Activated CD4-positive, alpha-beta memory T cell treated with anti-CD3 and anti-CD28 coated beads, Interleukin-2, amount 10 ng/mL, durations not matched to agents 7 days and 5 days (primary cell): Measurements from ENCODE around the gene RIMBP3C. TPM values are rescaled to one million over a fixed set of nuclear protein-coding genes. Genes with fewer than 3 reads are reported as not detected.
A peak's percentile ranks its signal among the peaks of the same experiment; 100 is the strongest.
"Not testable (repeated sequence)": the region's sequence is repeated elsewhere in the genome, so short reads cannot be mapped to it uniquely, and the experiment has no call there.

Source experiments
- CTCF ChIA-PET: fragments of 350-600 bp; sonication (Branson Sonifier 250); formaldehyde crosslinking; loops from one replicate; lab custom pipeline; 2021; ENCODE audit warnings: antibody characterized with exemption, inconsistent platforms; lab: Charles Lee
- POLR2A ChIA-PET: fragments of 350-600 bp; sonication (Branson Sonifier 250); formaldehyde crosslinking; loops from one replicate; lab custom pipeline; 2021; ENCODE audit warnings: antibody characterized with exemption; lab: Charles Lee
- DNase-seq: peaks from one replicate; pipeline ENCODE4 v3.0.0-alpha.2; 2020
- H3K27ac Mint-ChIP-seq: one replicate; pipeline ENCODE4 v1.8.0; 2021; ENCODE audit warnings: mild to moderate bottlenecking, mixed read lengths
- H3K27me3 Mint-ChIP-seq: one replicate; pipeline ENCODE4 v1.8.0; 2021; ENCODE audit warnings: mixed read lengths
- H3K36me3 Mint-ChIP-seq: one replicate; pipeline ENCODE4 v1.8.0; 2021; ENCODE audit warnings: low read depth, mixed read lengths
- H3K4me1 Mint-ChIP-seq: one replicate; pipeline ENCODE4 v1.8.0; 2021; ENCODE audit warnings: mixed read lengths
- H3K4me3 Mint-ChIP-seq: one replicate; pipeline ENCODE4 v1.8.0; 2021; ENCODE audit warnings: mild to moderate bottlenecking, mixed read lengths
- H3K9me3 Mint-ChIP-seq: one replicate; pipeline ENCODE4 v1.8.0; 2021; ENCODE audit warnings: mixed read lengths
- total RNA-seq, 2 experiments: library from RNA; stranded (reverse); gene quantifications; one replicate each; pipeline ENCODE4 v1.2.3, GENCODE V29; 2021

RIMBP3C gene
- total RNA-seq, 2 experiments from 2014 or later = 0.23 to 0.33 TPM

GRCh38 chr22:21568347-21569075, 17.2 kb upstream of the RIMBP3C start:
- DNase-seq = peak; percentile 31
- Mint-ChIP-seq H3K4me3 (peak overlapping the region; percentile 92), H3K27me3 (peaks cover 2% of the 10 kb centered on the region), H3K4me1 (peaks cover 53% of the 10 kb centered on the region), H3K27ac (peak overlapping the region; percentile 90), H3K36me3 (peaks cover 31% of the 10 kb centered on the region), H3K9me3 (no peaks in the 10 kb centered on the region)
- POLR2A ChIA-PET = interaction anchor here (0.8 to 4.4 kb wide), 10 partner anchors 8 to 97 kb away, joined by 3 to 38 read pairs (median 4); partner anchors contain the start of genes CCDC116, PPIL2, SDF2L1 and YDJC
- CTCF ChIA-PET = interaction anchor here (1.9 to 2.8 kb wide), 2 partner anchors 60 to 74 kb away, joined by 9 to 19 read pairs; partner anchors contain the start of gene SDF2L1

GRCh38 chr22:21567456-21568346, 16.4 kb upstream of the RIMBP3C start, which contains the start of gene UBE2L3:
UBE2L3 (plus strand) TSS chr22:21567714; CDS start chr22:21567745, 31 bp downstream.
- ChIA-PET CTCF (interaction anchor here (1.9 to 2.8 kb wide), 2 partner anchors 61 to 74 kb away, joined by 9 to 19 read pairs; partner anchors contain the start of gene SDF2L1), POLR2A (interaction anchor here (1.0 to 4.4 kb wide), 9 partner anchors 9 to 98 kb away, joined by 3 to 38 read pairs (median 5); partner anchors contain the start of genes CCDC116, PPIL2, SDF2L1 and YDJC)
- peak; percentile 88 for DNase-seq
- Mint-ChIP-seq H3K27ac (peak within 1 kb of the TSS; percentile 90), H3K27me3 (peaks cover 2% of the 10 kb centered on the region), H3K36me3 (peaks cover 26% of the 10 kb centered on the region), H3K4me3 (peak within 1 kb of the TSS; percentile 92), H3K4me1 (peaks cover 45% of the 10 kb centered on the region), H3K9me3 (no peaks in the 10 kb centered on the region)

- POLR2A ChIA-PET = no interaction called here
- no peak overlapping the region for H3K27ac Mint-ChIP-seq
These were observed 13.2 kb upstream of the RIMBP3C start for GRCh38 chr22:21564411-21564810.

GRCh38 chr22:21563912-21564311, 12.7 kb upstream of the RIMBP3C start:
- ChIA-PET CTCF (interaction anchor here (0.9 kb wide), 1 partner anchor 65 kb away, joined by 3 read pairs; no protein-coding TSS in a partner anchor), POLR2A (no interaction called here)
- Mint-ChIP-seq H3K9me3 (no peaks in the 10 kb centered on the region), H3K4me3 (no peak overlapping the region), H3K36me3 (peaks cover 8% of the 10 kb centered on the region), H3K27me3 (peaks cover 9% of the 10 kb centered on the region), H3K27ac (no peak overlapping the region), H3K4me1 (peaks cover 10% of the 10 kb centered on the region)
- DNase-seq = no peak

More at GRCh38 chr22:21564411-21564810, 13.2 kb upstream of the RIMBP3C start:
- peaks cover 10% of the 10 kb centered on the region for H3K36me3 Mint-ChIP-seq
- H3K9me3 Mint-ChIP-seq = no peaks in the 10 kb centered on the region
- CTCF ChIA-PET = interaction anchor here (0.9 kb wide), 1 partner anchor 65 kb away, joined by 3 read pairs; no protein-coding TSS in a partner anchor
- H3K4me1 Mint-ChIP-seq = peaks cover 15% of the 10 kb centered on the region
- H3K27me3 Mint-ChIP-seq = peaks cover 9% of the 10 kb centered on the region
- no peak for DNase-seq
- H3K4me3 Mint-ChIP-seq = no peak overlapping the region

GRCh38 chr22:21560657-21561056, 9.4 kb upstream of the RIMBP3C start:
- H3K27ac Mint-ChIP-seq, H3K9me3 Mint-ChIP-seq, H3K4me1 Mint-ChIP-seq, H3K4me3 Mint-ChIP-seq, POLR2A ChIA-PET, CTCF ChIA-PET, H3K36me3 Mint-ChIP-seq, DNase-seq: not testable (repeated sequence)
- peaks cover 11% of the 10 kb centered on the region for H3K27me3 Mint-ChIP-seq

- not testable (repeated sequence) for H3K4me3 Mint-ChIP-seq
These were observed 8.3 kb upstream of the RIMBP3C start for GRCh38 chr22:21559345-21560125.

GRCh38 chr22:21550678-21551047, 598 bp downstream of the RIMBP3C start:
- H3K4me3 Mint-ChIP-seq, H3K9me3 Mint-ChIP-seq, H3K36me3 Mint-ChIP-seq, H3K27me3 Mint-ChIP-seq, POLR2A ChIA-PET, H3K27ac Mint-ChIP-seq, CTCF ChIA-PET, H3K4me1 Mint-ChIP-seq, DNase-seq: not testable (repeated sequence)

More at GRCh38 chr22:21559345-21560125, 8.3 kb upstream of the RIMBP3C start:
- H3K4me1 Mint-ChIP-seq, H3K36me3 Mint-ChIP-seq, H3K27ac Mint-ChIP-seq, H3K9me3 Mint-ChIP-seq, CTCF ChIA-PET, POLR2A ChIA-PET, DNase-seq: not testable (repeated sequence)
- H3K27me3 Mint-ChIP-seq = peaks cover 11% of the 10 kb centered on the region

- H3K9me3 Mint-ChIP-seq, H3K36me3 Mint-ChIP-seq, H3K27me3 Mint-ChIP-seq, H3K4me3 Mint-ChIP-seq, CTCF ChIA-PET, DNase-seq, H3K27ac Mint-ChIP-seq, POLR2A ChIA-PET, H3K4me1 Mint-ChIP-seq: not testable (repeated sequence)
These were observed 1.1 kb downstream of the RIMBP3C start for GRCh38 chr22:21550008-21550677.

- H3K27me3 Mint-ChIP-seq, CTCF ChIA-PET, H3K4me3 Mint-ChIP-seq, POLR2A ChIA-PET, DNase-seq, H3K36me3 Mint-ChIP-seq, H3K9me3 Mint-ChIP-seq, H3K27ac Mint-ChIP-seq, H3K4me1 Mint-ChIP-seq: not testable (repeated sequence)
These were observed 1.7 kb downstream of the RIMBP3C start for GRCh38 chr22:21549558-21549957.

GRCh38 chr22:21544432-21545322, 6.6 kb downstream of the RIMBP3C start:
- H3K27ac Mint-ChIP-seq, DNase-seq, H3K27me3 Mint-ChIP-seq, H3K36me3 Mint-ChIP-seq, POLR2A ChIA-PET, H3K9me3 Mint-ChIP-seq, CTCF ChIA-PET, H3K4me3 Mint-ChIP-seq, H3K4me1 Mint-ChIP-seq: not testable (repeated sequence)

GRCh38 chr22:21539862-21540261, 11.4 kb downstream of the RIMBP3C start:
- H3K27ac Mint-ChIP-seq, H3K27me3 Mint-ChIP-seq, POLR2A ChIA-PET, H3K4me1 Mint-ChIP-seq, CTCF ChIA-PET, DNase-seq, H3K9me3 Mint-ChIP-seq, H3K36me3 Mint-ChIP-seq, H3K4me3 Mint-ChIP-seq: not testable (repeated sequence)
